ENCODE measurements around the gene UGT1A8.

UGT1A8 gene

DNA sequence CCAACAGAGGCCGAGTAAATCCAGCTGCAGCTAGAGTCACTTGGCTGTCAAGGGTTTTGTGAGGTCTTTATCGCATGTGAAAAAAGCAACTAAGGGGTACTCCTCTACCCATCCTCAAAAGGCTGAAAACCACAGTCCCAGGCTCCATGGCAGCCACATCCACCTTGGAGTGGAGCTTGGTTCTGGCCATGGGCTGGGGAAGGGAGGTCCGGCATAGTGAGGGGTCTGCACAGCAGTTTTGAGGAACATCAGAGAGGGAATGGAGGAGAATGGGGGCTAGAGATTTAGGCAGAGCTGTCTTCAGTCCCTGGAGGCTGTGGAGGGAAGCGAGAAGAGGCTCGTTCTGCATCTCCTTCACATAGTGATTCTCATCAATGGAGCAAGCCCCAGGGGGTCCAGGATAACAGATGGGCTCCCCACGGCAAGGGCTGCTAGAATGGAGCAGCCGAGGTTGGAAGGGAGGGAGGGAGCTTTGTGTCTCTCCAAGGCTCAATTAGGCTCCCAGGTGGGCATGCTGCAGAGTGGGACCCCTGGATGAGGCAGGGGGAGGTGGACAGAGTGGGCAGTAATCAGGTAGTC is 181.7 kb downstream of the UGT1A8 start:
- Mint-ChIP-seq H3K36me3 (no peaks in the 10 kb centered on the region), H3K27me3 (peaks cover 3% of the 10 kb centered on the region), H3K4me3 (no peak overlapping the region), H3K27ac (no peak overlapping the region), H3K4me1 (ENCODE audit: low read depth) (no peaks in the 10 kb centered on the region), H3K9me3 (ENCODE audit: low read depth) (no peaks in the 10 kb centered on the region)

DNA sequence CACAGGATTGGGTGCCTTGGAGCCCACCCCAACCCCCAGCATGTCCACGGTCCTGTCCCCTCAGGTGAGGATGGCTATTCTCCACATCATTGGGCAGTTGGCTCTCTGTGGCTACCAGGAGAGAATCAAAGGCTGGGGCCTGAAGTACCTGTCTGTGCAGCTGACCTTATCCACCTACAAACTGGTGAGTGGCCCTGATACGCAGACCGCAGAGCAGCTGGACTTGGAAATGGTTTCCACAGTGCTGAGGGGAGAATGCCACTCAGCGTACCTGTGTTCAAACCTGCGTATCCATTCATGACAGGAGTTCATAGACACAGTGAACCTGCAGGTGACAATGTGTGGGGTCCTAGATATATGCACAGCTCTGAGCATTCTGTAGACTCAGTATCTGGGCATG is 182.3 kb downstream of the UGT1A8 start:
- Mint-ChIP-seq H3K4me1 (ENCODE audit: low read depth) (no peaks in the 10 kb centered on the region), H3K4me3 (no peak overlapping the region), H3K36me3 (no peaks in the 10 kb centered on the region), H3K27ac (no peak overlapping the region), H3K9me3 (ENCODE audit: low read depth) (no peaks in the 10 kb centered on the region), H3K27me3 (peaks cover 6% of the 10 kb centered on the region)

DNA sequence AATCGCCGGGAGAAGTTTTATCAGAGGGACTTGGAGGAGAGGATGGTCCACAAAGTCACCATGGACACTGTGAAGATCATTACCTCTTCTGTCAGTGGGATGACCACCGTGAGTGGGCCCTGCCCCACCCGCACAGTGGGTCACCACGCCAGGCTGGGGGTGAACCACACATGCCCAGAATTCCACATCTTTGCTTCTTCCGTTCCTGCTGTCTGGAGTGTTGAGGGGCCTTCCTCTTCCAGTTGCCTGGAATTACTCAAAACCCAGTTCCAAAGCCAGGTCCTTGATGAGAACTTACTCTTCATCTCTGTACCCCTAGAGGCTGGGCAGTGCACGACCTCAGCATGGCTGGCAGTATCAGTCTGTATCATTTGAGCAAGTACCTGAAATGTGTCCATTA is 182.8 kb downstream of the UGT1A8 start:
- Mint-ChIP-seq H3K9me3 (ENCODE audit: low read depth) (no peaks in the 10 kb centered on the region), H3K27me3 (peaks cover 6% of the 10 kb centered on the region), H3K4me3 (no peak overlapping the region), H3K36me3 (no peaks in the 10 kb centered on the region), H3K27ac (no peak overlapping the region), H3K4me1 (ENCODE audit: low read depth) (no peaks in the 10 kb centered on the region)

DNA sequence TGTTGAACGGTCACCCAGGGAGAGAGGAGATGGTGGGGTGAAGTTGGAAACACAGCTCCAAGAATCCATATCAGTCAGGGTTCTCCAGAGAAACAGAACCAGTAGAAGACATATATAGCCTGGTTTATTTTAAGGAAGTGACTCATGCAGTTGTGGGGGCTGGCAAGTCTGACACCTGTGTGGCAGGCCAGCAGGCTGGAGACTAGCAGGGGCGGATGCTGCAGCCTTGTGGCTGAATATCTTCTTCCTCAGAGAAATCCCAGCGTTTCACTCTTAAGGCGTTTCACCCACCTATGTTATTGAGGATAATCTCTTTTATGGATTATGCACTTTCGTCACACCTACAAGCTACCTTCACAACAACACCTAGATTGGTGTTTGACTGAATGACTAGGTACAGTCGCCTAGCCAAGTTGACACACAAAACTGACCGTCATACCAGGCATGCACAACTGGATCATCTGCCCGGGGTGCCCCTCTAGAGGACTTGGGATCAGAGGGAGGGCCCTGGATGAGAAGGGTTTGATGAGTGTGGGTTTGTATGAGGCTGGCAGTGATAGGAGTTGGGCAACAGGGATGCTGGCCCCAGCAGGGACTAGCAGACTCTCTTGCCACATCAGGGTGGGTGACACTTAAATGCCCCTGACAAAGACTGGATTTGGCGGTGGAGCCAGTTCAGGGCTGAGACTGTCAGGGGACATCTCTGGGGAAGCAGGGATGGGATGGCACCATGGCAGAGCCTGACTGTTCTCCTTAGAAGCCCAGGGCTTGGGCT is 184.1 kb downstream of the UGT1A8 start:
- H3K27ac Mint-ChIP-seq: no peak overlapping the region
- peaks cover 6% of the 10 kb centered on the region for H3K27me3 Mint-ChIP-seq
- H3K4me3 Mint-ChIP-seq: no peak overlapping the region
- no peaks in the 10 kb centered on the region for H3K4me1 Mint-ChIP-seq (ENCODE audit: low read depth)
- H3K9me3 Mint-ChIP-seq (ENCODE audit: low read depth): no peaks in the 10 kb centered on the region
- no peaks in the 10 kb centered on the region for H3K36me3 Mint-ChIP-seq

DNA sequence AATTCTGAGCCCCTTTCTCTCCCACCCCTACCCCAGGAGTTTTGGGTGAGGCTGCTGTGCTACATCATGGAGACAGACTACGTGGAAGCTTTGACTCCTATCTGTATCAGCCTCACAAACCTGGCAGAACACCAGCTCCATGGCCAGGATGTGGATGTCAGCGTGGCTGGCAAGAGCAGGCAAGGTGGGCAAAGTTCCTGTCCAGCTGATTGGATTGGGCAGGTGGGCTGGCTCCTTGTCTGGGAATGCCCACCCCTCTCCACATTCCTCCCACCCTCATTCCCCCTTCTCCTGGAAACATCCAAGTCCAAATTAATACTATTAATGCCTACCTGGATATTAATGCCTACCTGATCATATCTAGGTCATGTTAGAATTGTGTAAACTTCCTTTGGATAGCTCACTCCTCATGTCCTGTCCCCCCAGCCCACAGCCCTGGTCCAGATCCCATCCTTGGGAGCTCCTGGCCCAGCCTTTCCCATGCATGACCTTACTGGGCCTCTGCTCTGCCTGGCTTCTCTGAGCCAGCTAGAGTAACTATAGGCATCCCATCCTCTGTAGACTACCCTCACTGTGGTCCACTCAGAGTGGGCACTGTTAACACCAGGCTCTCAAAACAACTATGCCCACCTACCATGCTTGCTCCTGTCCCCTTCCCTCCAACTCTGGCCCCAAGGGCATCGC is 184.8 kb downstream of the UGT1A8 start:
- no peak overlapping the region for H3K27ac Mint-ChIP-seq
- no peaks in the 10 kb centered on the region for H3K9me3 Mint-ChIP-seq (ENCODE audit: low read depth)
- peaks cover 6% of the 10 kb centered on the region for H3K27me3 Mint-ChIP-seq
- no peaks in the 10 kb centered on the region for H3K36me3 Mint-ChIP-seq
- no peak overlapping the region for H3K4me3 Mint-ChIP-seq
- H3K4me1 Mint-ChIP-seq (ENCODE audit: low read depth): no peaks in the 10 kb centered on the region

DNA sequence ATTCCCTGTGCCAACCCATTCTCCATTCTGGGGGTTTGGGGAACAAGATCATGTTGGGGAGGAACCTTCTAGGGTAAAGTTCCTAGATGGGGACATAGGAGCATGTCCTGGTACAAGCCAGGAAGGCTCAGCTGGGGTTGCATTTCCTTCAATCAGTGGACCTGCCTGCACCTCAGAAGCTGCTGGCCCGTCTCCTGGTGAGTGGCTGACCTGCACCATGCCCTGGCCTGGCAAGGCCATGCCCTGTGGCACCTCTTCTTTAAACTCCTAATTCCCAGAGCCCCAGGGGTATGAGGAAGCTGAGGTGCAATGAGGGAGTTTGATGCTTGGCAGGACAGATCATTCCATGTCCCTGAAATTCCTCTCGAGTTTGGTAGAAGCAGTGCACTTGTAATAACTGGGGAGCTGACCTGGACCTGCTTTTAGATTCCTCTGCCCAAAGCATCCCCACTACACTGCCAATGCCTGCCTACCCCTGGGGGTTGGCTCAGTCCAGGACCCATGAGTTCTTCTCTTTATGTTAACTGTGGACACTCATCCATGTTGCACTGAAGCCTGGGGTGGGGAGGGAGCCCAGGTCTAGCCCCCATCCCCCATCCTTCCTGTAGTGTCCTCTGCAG is 186.0 kb downstream of the UGT1A8 start:
- Mint-ChIP-seq H3K27me3 (peaks cover 6% of the 10 kb centered on the region), H3K27ac (no peak overlapping the region), H3K9me3 (ENCODE audit: low read depth) (no peaks in the 10 kb centered on the region), H3K36me3 (no peaks in the 10 kb centered on the region), H3K4me3 (no peak overlapping the region), H3K4me1 (ENCODE audit: low read depth) (no peaks in the 10 kb centered on the region)

DNA sequence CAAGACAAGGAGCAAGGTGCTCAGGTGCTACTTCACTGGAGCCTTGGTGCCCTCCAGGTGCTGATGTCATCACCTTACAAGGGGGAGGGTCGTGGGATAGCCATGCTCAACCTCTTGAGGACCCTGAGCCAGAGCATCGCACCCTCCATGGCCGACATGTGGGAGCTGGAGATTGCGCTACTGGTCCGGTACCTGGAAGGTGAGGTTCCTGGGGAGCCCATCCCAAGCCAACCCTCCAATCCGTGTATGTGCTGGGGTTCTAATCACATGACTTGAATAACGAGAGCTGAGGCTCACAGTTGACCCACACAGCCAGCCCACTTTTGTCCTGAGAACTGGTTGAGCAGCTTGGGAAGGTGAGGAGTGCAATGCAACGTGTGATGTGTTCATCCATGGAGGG is 186.6 kb downstream of the UGT1A8 start:
- Mint-ChIP-seq H3K4me1 (ENCODE audit: low read depth) (no peaks in the 10 kb centered on the region), H3K36me3 (no peaks in the 10 kb centered on the region), H3K27ac (no peak overlapping the region), H3K4me3 (no peak overlapping the region), H3K27me3 (peaks cover 6% of the 10 kb centered on the region), H3K9me3 (ENCODE audit: low read depth) (no peaks in the 10 kb centered on the region)

DNA sequence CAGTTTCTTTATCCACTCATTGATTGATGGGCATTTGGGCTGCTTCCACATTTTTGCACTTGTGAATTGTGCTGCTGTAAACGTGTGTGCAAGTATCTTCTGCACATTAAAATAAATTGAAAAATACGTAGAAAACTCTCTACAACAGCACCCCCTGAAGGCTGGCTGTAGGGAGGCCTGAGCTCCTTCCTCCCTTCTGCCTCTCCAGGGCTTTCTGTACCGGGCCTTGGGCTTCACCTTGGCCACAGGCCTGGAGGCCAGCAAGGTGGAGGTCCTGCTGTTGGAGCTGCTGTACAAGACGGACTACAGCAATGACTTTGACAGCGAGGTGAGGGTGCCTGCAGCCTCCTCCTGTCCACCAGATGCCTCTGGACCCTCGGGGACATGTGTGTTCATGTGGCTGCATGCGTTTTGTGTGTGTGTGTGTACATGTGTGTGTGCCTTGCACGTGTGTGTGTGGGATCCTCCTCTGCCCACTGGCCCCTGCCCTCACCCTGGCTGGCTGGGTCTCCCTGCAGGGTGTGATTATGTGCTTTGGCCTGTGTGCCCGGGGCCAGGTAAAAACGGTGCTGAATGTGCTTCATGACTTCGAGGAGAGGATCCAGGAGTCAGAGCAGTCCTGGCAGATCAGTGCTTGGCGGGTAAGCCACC is 189.9 kb downstream of the UGT1A8 start:
- H3K4me3 Mint-ChIP-seq: no peak overlapping the region
- no peaks in the 10 kb centered on the region for H3K4me1 Mint-ChIP-seq (ENCODE audit: low read depth)
- no peak overlapping the region for H3K27ac Mint-ChIP-seq
- H3K27me3 Mint-ChIP-seq: peaks cover 7% of the 10 kb centered on the region
- no peaks in the 10 kb centered on the region for H3K9me3 Mint-ChIP-seq (ENCODE audit: low read depth)
- no peaks in the 10 kb centered on the region for H3K36me3 Mint-ChIP-seq

DNA sequence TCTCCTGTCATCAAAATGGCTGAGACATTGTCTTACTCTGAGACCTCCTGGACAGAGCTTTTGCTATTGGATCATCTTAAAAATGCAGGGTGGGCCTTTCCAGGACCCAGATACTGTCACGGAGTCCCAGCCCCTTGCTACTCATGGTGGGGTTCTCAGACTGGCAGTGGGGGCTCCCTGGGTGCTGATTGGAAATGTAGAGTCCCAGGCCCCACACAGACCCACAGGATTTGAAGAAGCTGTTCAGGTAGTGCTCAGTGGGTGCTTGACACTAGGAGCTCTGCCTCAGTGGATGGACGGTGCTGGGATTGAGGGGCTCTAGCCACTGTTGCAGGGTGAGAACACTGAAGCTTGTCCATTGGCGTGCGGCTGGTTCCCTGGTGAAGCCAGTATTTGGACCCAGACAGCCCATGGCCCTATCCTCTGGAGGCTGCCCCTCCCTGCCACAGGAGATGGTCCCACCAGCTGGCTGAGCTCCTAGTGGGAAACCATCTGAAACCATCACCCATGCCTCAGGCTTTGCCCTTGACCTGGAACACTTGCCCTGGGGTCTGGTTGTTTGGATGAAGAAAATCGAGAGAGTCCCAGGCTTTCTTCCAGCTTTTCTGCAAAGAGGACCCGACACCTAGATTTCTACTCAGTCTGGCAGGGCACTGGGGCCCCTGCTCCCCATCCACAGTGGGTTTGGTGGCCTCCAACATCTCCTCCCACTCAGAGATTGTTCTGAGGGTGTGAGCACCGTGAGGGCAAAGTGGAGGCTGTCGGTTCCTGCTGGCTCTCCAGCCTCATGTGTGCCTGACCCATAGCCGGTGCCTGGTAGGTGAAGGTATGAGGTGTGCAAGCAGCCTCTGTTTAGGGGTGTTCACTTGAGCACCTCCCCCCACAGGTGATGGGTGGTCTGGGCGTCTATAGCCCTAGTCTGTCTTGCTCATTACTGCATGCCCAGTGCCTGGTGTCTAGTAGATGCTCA is 190.8 kb downstream of the UGT1A8 start:
- Mint-ChIP-seq H3K27me3 (peaks cover 4% of the 10 kb centered on the region), H3K9me3 (ENCODE audit: low read depth) (no peaks in the 10 kb centered on the region), H3K36me3 (no peaks in the 10 kb centered on the region), H3K27ac (no peak overlapping the region), H3K4me3 (no peak overlapping the region), H3K4me1 (ENCODE audit: low read depth) (no peaks in the 10 kb centered on the region)

DNA sequence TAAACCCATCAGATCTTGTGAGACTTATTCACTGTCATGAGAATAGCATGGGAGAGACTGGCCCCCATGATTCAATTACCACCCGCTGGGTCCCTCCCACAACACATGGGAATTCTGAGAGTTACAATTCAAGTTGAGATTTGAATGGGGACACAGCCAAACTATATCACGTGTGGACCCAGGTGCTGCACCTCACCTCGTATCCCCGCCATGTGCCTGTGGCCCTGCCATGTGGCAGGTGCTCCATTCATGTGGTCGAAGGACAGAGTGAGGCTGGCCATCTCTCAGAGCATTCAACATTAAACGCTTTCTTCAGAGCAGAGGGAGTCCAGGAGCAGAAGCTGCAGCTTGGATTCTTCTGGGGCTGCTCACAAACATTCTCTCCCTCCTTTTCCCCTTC is 193.0 kb downstream of the UGT1A8 start:
- no peak overlapping the region for H3K4me3 Mint-ChIP-seq
- no peaks in the 10 kb centered on the region for H3K4me1 Mint-ChIP-seq (ENCODE audit: low read depth)
- H3K27ac Mint-ChIP-seq: no peak overlapping the region
- H3K27me3 Mint-ChIP-seq: peaks cover 1% of the 10 kb centered on the region
- H3K9me3 Mint-ChIP-seq (ENCODE audit: low read depth): no peaks in the 10 kb centered on the region
- H3K36me3 Mint-ChIP-seq: no peaks in the 10 kb centered on the region

DNA sequence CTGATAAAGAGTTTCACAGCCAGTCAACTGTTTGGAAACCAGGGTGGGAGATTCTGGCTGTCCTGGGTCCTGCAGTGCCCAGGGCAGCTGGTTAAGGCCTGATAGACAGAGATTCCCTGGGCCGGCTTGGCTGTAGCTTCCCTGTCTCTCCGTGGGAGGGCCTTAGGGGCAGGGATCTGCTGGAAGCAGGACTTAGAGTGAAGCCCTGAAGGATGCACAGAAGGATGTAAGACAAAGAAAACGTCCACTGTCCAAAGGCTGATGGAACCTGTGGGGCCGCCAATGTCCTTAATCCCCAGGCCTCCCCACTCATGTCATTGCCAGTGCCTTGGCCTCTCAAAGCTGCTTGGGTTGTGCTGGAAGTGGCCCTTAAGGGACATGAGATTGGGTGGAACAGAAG is 193.7 kb downstream of the UGT1A8 start:
- Mint-ChIP-seq H3K36me3 (no peaks in the 10 kb centered on the region), H3K4me3 (no peak overlapping the region), H3K4me1 (ENCODE audit: low read depth) (no peaks in the 10 kb centered on the region), H3K27ac (no peak overlapping the region), H3K27me3 (peaks cover 1% of the 10 kb centered on the region), H3K9me3 (ENCODE audit: low read depth) (no peaks in the 10 kb centered on the region)

DNA sequence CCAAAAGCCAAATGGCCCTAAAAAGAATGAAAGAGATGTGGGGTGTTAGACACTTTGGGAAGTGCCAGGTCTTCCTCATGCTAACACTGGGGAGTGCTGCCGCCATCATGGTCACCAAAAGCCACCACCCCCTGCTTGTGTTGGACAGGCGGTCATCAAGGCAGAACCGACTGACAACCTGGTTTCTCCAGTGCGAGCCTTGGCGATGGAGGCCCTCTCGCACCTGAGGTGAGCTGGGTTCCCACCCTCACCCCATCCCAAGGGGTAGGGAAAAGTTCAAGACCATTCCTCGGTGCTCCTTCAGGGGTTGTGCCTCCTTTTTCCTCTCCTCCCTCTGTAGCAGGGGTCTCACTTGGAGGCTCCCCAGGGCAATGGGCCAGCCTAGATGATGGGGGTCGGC is 194.3 kb downstream of the UGT1A8 start:
- H3K4me1 Mint-ChIP-seq (ENCODE audit: low read depth): no peaks in the 10 kb centered on the region
- H3K27ac Mint-ChIP-seq: no peak overlapping the region
- H3K36me3 Mint-ChIP-seq: no peaks in the 10 kb centered on the region
- H3K27me3 Mint-ChIP-seq: peaks cover 1% of the 10 kb centered on the region
- no peaks in the 10 kb centered on the region for H3K9me3 Mint-ChIP-seq (ENCODE audit: low read depth)
- H3K4me3 Mint-ChIP-seq: no peak overlapping the region

DNA sequence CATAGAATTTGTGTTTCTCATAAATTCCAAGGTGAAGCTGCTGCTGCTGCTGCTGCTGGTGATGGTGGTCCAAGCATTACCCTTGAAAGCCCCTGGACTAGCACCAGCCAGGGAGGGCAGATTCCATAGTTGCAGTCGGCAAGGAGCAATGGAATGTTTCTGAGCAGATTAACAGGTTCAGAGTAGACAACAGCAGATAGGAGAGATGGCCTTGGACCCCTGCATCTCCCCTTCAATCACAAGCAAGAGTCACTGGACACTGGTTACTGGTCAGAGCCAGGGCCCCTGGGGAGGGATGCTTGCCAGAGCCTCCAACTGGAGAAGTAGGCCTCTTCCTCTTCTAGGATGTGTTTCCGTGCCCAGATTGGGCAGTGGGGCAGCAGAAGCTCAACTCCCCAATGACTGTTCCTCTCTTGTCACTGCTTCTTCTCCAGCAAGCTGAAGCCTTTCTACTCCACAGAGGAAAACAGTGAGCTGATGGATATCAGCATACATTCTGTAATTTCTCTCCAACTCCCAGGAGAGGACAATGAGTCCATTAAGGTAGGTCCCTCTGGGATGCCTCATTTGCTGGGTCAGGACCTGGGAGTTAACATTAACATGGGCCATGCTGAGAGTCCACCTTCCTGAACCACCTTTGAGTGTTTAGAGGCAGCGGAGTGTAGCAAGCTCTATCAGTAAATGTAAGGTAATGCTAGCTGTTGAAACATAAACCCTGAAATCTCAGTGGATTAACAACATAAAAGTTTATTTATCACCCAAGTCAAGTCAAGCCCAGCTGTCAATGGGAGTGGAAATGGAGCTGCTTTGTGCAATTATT is 196.0 kb downstream of the UGT1A8 start:
- no peak overlapping the region for H3K27ac Mint-ChIP-seq
- peaks cover 2% of the 10 kb centered on the region for H3K4me1 Mint-ChIP-seq (ENCODE audit: low read depth)
- no peaks in the 10 kb centered on the region for H3K9me3 Mint-ChIP-seq (ENCODE audit: low read depth)
- no peak overlapping the region for H3K4me3 Mint-ChIP-seq
- peaks cover 3% of the 10 kb centered on the region for H3K27me3 Mint-ChIP-seq
- H3K36me3 Mint-ChIP-seq: no peaks in the 10 kb centered on the region

Data from activated naive CD8-positive, alpha-beta T cell (primary cell).